Colonic mucosa (tissue), 4 donors: ENCODE measurements around the gene HLA-DQA1. TPM values are rescaled to one million over a fixed set of nuclear protein-coding genes. Genes with fewer than 3 reads are reported as not detected.

Experiments
- DNase-seq: peaks from one replicate; pipeline ENCODE4 v3.0.0-alpha.2; 2020
- H3K27ac ChIP-seq: fragments of 200-600 bp; one replicate; pipeline ENCODE4 v1.8.0; 2021
- H3K27me3 ChIP-seq: fragments of 200-600 bp; one replicate; pipeline ENCODE4 v1.8.0; 2021
- H3K36me3 ChIP-seq: fragments of 200-600 bp; one replicate; pipeline ENCODE4 v1.8.0; 2021
- H3K4me1 ChIP-seq: fragments of 200-600 bp; one replicate; pipeline ENCODE4 v1.8.0; 2021; ENCODE audit warnings: mild to moderate bottlenecking
- H3K4me3 ChIP-seq: fragments of 200-600 bp; one replicate; pipeline ENCODE4 v1.8.0; 2021
- H3K9ac ChIP-seq, 2 donors: one replicate each; pipeline ENCODE4 v1.7.0; 2013; ENCODE audit warnings: control low read depth in 2 of 2, low read depth in 2 of 2, low read length in 2 of 2
- H3K9me3 ChIP-seq: fragments of 200-600 bp; one replicate; pipeline ENCODE4 v1.8.0; 2021
- intact Hi-C: fragments of 100-400 bp; cut with DNase I; formaldehyde crosslinking; loops from one replicate; pipeline ENCODE4 v1.14.1; 2022
- total RNA-seq, 2 donors: library from RNA; stranded (reverse); fragmentation: NEBNext Ultra II Directional in 1 of 2; extraction: Animal tissue kit (Norgen Biotek cat#: 25700) in 1 of 2; gene quantifications; one replicate each; pipeline ENCODE4 v1.2.1, GENCODE V29; 2021
- TF ChIP-seq, protein P1 (sequence below): fragments of 200-600 bp; IDR thresholded peaks from one replicate; pipeline ENCODE4 v1.8.0; 2022; ENCODE audit warnings: antibody characterized with exemption, mild to moderate bottlenecking
- donor health status: healthy.
- donor health status: DM: no; HTN: no; CAD: no.
- donor health status: DM: no; HTN: no; CAD: no.

The HLA-DQA1 gene
- total RNA-seq, 2 donors from 2014 or later, result 8.1 to 13.5 TPM

DNA sequence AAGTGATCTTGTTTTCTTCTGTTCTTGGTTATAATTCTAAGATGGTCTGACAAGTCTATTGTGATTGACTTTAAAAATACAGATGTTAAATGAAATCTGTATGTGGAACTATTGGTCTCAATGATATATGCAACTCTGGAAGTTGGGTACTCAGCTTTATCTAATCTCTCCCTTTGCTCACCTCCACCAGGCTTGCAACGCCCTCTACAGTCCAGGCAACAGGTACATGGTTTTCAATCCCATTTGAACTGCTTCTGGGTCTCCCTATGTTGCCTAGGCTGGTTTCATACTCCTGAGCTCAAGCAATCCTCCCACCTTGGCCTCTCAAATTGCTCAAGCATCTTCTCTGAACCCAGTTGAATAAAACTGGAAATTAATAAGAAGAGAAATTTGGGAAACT lies 54.8 kb downstream of the HLA-DQA1 start:
- Histone ChIP-seq H3K4me3 (no peak overlapping the region), H3K4me1 (no peaks in the 10 kb centered on the region), H3K9me3 (no peaks in the 10 kb centered on the region), H3K36me3 (no peaks in the 10 kb centered on the region), H3K9ac (no peak overlapping the region), H3K27ac (no peak overlapping the region), H3K27me3 (no peaks in the 10 kb centered on the region)
- TF ChIP-seq, protein P1, sequence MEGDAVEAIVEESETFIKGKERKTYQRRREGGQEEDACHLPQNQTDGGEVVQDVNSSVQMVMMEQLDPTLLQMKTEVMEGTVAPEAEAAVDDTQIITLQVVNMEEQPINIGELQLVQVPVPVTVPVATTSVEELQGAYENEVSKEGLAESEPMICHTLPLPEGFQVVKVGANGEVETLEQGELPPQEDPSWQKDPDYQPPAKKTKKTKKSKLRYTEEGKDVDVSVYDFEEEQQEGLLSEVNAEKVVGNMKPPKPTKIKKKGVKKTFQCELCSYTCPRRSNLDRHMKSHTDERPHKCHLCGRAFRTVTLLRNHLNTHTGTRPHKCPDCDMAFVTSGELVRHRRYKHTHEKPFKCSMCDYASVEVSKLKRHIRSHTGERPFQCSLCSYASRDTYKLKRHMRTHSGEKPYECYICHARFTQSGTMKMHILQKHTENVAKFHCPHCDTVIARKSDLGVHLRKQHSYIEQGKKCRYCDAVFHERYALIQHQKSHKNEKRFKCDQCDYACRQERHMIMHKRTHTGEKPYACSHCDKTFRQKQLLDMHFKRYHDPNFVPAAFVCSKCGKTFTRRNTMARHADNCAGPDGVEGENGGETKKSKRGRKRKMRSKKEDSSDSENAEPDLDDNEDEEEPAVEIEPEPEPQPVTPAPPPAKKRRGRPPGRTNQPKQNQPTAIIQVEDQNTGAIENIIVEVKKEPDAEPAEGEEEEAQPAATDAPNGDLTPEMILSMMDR, result peak; percentile 36
- peak; percentile 44 for DNase-seq
- intact Hi-C loops, result no loop called here

Other genes with a start within 250 kb of the HLA-DQA1 start
- gene BTNL2, start 230.2 kb upstream of the HLA-DQA1 start, total RNA-seq, result not detected
- 100 to 1,000 TPM in 1 of 2 donors, 10 to 100 TPM in 1; 44.3 to 185 TPM for gene HLA-DRA, start 197.5 kb upstream of the HLA-DQA1 start, total RNA-seq
- 10 to 100 TPM in 1 of 2 donors, 1 to 10 TPM in 1; 4.8 to 26.7 TPM for gene HLA-DRB5, start 107.1 kb upstream of the HLA-DQA1 start, total RNA-seq
- gene HLA-DRB1, start 47.6 kb upstream of the HLA-DQA1 start, total RNA-seq, result 10 to 100 TPM; 22.5 to 39.3 TPM
- gene HLA-DQB1, start 29.3 kb downstream of the HLA-DQA1 start, total RNA-seq, result 1 to 10 TPM; 1.8 to 6.5 TPM
- 1 to 10 TPM in 1 of 2 donors, under 1 TPM in 1; 0.67 to 5.7 TPM for gene HLA-DQA2, start 104.0 kb downstream of the HLA-DQA1 start, total RNA-seq
- gene HLA-DQB2, start 126.1 kb downstream of the HLA-DQA1 start, total RNA-seq, result 1 to 10 TPM in 1 of 2 donors, under 1 TPM in 1; 0.40 to 4.4 TPM
- gene HLA-DOB, start 179.6 kb downstream of the HLA-DQA1 start, total RNA-seq, result under 1 TPM; 0.58 to 0.69 TPM
- 10 to 100 TPM; 45.2 to 95.1 TPM for gene TAP2, start 201.3 kb downstream of the HLA-DQA1 start, total RNA-seq
- gene PSMB8, start 206.6 kb downstream of the HLA-DQA1 start, total RNA-seq, result 100 to 1,000 TPM; 152 to 154 TPM
- gene TAP1, start 216.3 kb downstream of the HLA-DQA1 start, total RNA-seq, result 100 to 1,000 TPM in 1 of 2 donors, 10 to 100 TPM in 1; 86.9 to 128 TPM
- 10 to 100 TPM; 43.0 to 66.0 TPM for gene PSMB9, start 216.8 kb downstream of the HLA-DQA1 start, total RNA-seq